ENCODE data around the gene ARNT2. TPM values are rescaled to one million over a fixed set of nuclear protein-coding genes. Genes with fewer than 3 reads are reported as not detected.
A peak's percentile ranks its signal among the peaks of the same experiment; 100 is the strongest.

ARNT2 gene
- total and polyA plus RNA-seq, 2 experiments from 2014 or later: 3.9 to 5.3 TPM

DNA sequence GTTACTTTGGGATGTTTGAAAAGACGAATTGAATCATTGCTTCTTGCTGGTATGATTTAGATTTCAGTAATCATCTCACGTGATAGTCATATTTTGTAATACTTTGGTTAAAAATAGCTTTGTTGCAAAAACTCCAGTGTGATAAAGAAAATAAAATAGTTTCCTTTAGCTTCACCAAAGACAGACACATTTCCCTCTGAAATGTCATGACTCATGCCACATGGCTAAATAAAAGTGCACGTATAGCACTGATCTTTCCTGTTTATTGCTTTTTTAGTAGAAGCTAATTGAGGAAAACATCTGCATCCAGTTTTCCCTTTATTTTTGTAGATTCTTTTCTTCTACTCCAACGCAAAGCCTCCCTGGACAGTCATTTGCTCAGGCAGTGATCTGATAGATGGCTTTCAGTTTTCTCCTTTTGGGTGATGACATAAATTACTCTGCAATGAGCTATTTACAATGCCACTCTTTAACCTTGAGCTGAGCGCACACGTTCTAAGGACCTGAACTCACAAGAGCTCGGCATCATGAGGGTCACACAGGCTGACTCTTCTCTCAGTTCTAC lies 84.9 kb downstream of the ARNT2 start:
- Histone ChIP-seq H3K36me3 (replicated peaks; ENCODE audit: insufficient read depth, low read depth) (no peaks in the 10 kb centered on the region), H3K9me3 (ENCODE audit: low read depth) (no peaks in the 10 kb centered on the region), H3K4me3 (no peak overlapping the region), H2AFZ (no peak overlapping the region), H3K4me2 (no peak overlapping the region), H3K79me2 (no peaks in the 10 kb centered on the region), H3K27ac (peak overlapping the region; percentile 16), H3K27me3 (no peaks in the 10 kb centered on the region), H3K9me2 (replicated peaks; ENCODE audit: insufficient read depth) (no peaks in the 10 kb centered on the region), H4K20me1 (ENCODE audit: insufficient read depth, poor library complexity, severe bottlenecking) (no peaks in the 10 kb centered on the region), H3K4me1 (ENCODE audit: insufficient read depth) (peaks cover 20% of the 10 kb centered on the region)
- no peak for TF ChIP-seq EZH2 (IDR thresholded peaks at IDR 0.05; ENCODE audit: borderline replicate concordance)
- TF ChIP-seq, protein P1, sequence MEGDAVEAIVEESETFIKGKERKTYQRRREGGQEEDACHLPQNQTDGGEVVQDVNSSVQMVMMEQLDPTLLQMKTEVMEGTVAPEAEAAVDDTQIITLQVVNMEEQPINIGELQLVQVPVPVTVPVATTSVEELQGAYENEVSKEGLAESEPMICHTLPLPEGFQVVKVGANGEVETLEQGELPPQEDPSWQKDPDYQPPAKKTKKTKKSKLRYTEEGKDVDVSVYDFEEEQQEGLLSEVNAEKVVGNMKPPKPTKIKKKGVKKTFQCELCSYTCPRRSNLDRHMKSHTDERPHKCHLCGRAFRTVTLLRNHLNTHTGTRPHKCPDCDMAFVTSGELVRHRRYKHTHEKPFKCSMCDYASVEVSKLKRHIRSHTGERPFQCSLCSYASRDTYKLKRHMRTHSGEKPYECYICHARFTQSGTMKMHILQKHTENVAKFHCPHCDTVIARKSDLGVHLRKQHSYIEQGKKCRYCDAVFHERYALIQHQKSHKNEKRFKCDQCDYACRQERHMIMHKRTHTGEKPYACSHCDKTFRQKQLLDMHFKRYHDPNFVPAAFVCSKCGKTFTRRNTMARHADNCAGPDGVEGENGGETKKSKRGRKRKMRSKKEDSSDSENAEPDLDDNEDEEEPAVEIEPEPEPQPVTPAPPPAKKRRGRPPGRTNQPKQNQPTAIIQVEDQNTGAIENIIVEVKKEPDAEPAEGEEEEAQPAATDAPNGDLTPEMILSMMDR (IDR thresholded peaks at IDR 0.05; ENCODE audit: poor library complexity): no peak
- TF ChIP-seq EZH2phosphoT487 (IDR thresholded peaks at IDR 0.05; ENCODE audit: low read depth, severe bottlenecking, unreplicated experiment): no peak
- 60% methylated on average over 7 of the region's 7 CpGs for WGBS (ENCODE audit: low lambda C conversion rate, missing lambda C conversion rate)
- DNase-seq (ENCODE audit: low spot score): no peak

DNA sequence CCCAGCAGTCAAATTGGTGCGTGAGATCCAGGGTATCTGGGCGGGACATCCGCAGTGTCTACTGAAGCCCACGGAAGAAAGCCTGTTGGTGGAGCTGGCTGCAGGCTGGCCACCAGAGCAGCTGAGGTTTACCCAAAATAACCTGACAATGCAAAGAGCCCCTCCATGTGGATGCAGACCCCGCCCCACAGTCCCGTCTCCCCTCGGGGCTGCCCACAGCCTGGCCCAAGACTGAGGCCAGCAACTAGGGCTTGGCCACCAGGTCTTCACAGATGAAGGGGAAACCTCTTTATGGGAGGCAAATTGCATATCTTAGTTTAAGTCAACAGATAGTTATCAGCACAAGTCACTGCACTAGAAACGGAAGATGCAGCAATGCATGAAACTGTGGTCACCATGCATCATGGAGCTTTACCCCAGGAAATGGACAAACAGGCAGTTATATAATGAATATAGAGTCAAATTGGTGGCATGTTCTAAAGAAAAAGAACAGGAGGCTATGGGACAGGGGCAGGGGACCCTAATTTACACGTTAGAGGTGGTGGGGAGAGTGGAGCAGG lies 86.3 kb downstream of the ARNT2 start:
- no peak overlapping the region for H3K27ac ChIP-seq
- no peak overlapping the region for H2AFZ ChIP-seq
- TF ChIP-seq, protein P1 (IDR thresholded peaks at IDR 0.05; ENCODE audit: poor library complexity): no peak
- no peak for TF ChIP-seq EZH2phosphoT487 (IDR thresholded peaks at IDR 0.05; ENCODE audit: low read depth, severe bottlenecking, unreplicated experiment)
- TF ChIP-seq EZH2 (IDR thresholded peaks at IDR 0.05; ENCODE audit: borderline replicate concordance): no peak
- no peak for DNase-seq (ENCODE audit: low spot score)
- H3K4me1 ChIP-seq (ENCODE audit: insufficient read depth): peaks cover 27% of the 10 kb centered on the region
- H4K20me1 ChIP-seq (ENCODE audit: insufficient read depth, poor library complexity, severe bottlenecking): no peaks in the 10 kb centered on the region
- H3K4me2 ChIP-seq: no peak overlapping the region
- H3K79me2 ChIP-seq: no peaks in the 10 kb centered on the region
- 93% methylated on average over 9 of the region's 9 CpGs for WGBS (ENCODE audit: low lambda C conversion rate, missing lambda C conversion rate)
- no peaks in the 10 kb centered on the region for H3K36me3 ChIP-seq (replicated peaks; ENCODE audit: insufficient read depth, low read depth)
- H3K27me3 ChIP-seq: no peaks in the 10 kb centered on the region
- H3K9me3 ChIP-seq (ENCODE audit: low read depth): no peaks in the 10 kb centered on the region
- no peaks in the 10 kb centered on the region for H3K9me2 ChIP-seq (replicated peaks; ENCODE audit: insufficient read depth)
- no peak overlapping the region for H3K4me3 ChIP-seq

DNA sequence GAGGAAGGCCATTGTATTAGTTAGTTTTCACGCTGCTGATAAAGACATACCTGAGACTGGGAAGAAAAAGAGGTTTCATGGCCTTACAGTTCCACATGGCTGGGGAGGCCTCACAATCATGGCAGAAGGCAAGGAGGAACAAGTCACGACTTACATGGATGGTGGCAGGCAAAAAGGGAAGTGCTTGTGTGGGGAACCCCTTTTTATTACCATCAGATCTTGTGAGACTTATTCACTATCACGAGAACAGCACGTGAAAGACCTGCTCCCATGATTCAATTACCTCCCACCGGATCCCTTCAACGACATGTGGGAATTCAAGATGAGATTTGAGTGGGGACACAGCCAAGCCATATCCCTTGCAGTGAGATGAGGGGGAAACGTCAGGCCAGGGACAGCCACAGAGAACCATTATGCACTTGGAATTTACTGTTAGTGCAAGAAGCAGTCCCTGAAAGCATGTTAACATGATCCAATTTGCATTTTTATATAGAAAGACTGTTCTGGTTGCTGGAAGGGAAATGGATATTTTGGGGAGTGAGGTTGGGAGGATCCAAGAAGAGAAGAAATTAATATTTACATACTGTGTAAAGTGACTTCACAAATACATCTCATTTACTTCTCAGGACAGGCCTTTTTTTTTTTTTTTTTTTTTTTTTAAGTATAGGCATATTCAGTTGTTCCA lies 87.1 kb downstream of the ARNT2 start:
- no peaks in the 10 kb centered on the region for H4K20me1 ChIP-seq (ENCODE audit: insufficient read depth, poor library complexity, severe bottlenecking)
- no peaks in the 10 kb centered on the region for H3K9me2 ChIP-seq (replicated peaks; ENCODE audit: insufficient read depth)
- no peak overlapping the region for H2AFZ ChIP-seq
- H3K9me3 ChIP-seq (ENCODE audit: low read depth): no peaks in the 10 kb centered on the region
- H3K27me3 ChIP-seq: no peaks in the 10 kb centered on the region
- DNase-seq (ENCODE audit: low spot score): no peak
- H3K36me3 ChIP-seq (replicated peaks; ENCODE audit: insufficient read depth, low read depth): no peaks in the 10 kb centered on the region
- no peak overlapping the region for H3K4me3 ChIP-seq
- no peak overlapping the region for H3K4me2 ChIP-seq
- H3K27ac ChIP-seq: no peak overlapping the region
- 91% methylated on average over 7 of the region's 7 CpGs for WGBS (ENCODE audit: low lambda C conversion rate, missing lambda C conversion rate)
- no peaks in the 10 kb centered on the region for H3K79me2 ChIP-seq
- H3K4me1 ChIP-seq (ENCODE audit: insufficient read depth): peaks cover 31% of the 10 kb centered on the region
- no peak for TF ChIP-seq EZH2phosphoT487 (IDR thresholded peaks at IDR 0.05; ENCODE audit: low read depth, severe bottlenecking, unreplicated experiment)

DNA sequence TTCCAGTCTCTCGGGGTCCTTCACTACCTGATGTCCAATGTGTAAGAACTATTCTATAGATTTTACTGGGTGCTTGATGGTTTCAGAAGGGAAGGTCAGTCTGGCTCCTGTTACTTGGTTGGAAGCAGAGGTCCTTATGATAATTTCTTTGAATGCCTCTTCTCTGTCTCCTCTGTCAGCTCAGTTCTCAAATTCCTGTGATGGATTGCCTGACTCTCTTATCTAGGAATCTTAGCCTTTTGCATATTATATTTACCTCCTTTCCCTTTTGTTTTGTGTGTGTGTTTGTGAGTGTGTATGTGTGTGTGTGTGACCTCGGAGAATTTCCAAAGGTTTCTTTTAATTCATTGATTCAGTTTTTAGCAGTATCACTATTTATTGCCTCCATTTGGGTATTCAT lies 88.2 kb downstream of the ARNT2 start:
- Histone ChIP-seq H3K27ac (no peak overlapping the region), H4K20me1 (ENCODE audit: insufficient read depth, poor library complexity, severe bottlenecking) (no peaks in the 10 kb centered on the region), H3K4me3 (no peak overlapping the region), H3K36me3 (replicated peaks; ENCODE audit: insufficient read depth, low read depth) (no peaks in the 10 kb centered on the region), H2AFZ (no peak overlapping the region), H3K4me1 (ENCODE audit: insufficient read depth) (peaks cover 31% of the 10 kb centered on the region), H3K79me2 (no peaks in the 10 kb centered on the region), H3K9me3 (ENCODE audit: low read depth) (no peaks in the 10 kb centered on the region), H3K9me2 (replicated peaks; ENCODE audit: insufficient read depth) (no peaks in the 10 kb centered on the region), H3K4me2 (no peak overlapping the region), H3K27me3 (no peaks in the 10 kb centered on the region)
- DNase-seq (ENCODE audit: low spot score): no peak
- WGBS (ENCODE audit: low lambda C conversion rate, missing lambda C conversion rate): 83% methylated on average over 2 of the region's 2 CpGs
- TF ChIP-seq, protein P1 (IDR thresholded peaks at IDR 0.05; ENCODE audit: poor library complexity): no peak

All from hepatocyte (in vitro differentiated cells).